Measurements from ENCODE around the gene COMMD1. TPM values are rescaled to one million over a fixed set of nuclear protein-coding genes. Genes with fewer than 3 reads are reported as not detected.
A peak's percentile ranks its signal among the peaks of the same experiment; 100 is the strongest.
"Not testable (repeated sequence)": the region's sequence is repeated elsewhere in the genome, so short reads cannot be mapped to it uniquely, and the experiment has no call there.

COMMD1 gene
- total RNA-seq, 1 donor from 2014 or later: 26.6 TPM

- Histone ChIP-seq H3K27ac (no peak overlapping the region), H3K4me1 (no peaks in the 10 kb centered on the region), H3K36me3 (no peaks in the 10 kb centered on the region), H3K27me3 (ENCODE audit: low read depth) (no peaks in the 10 kb centered on the region), H3K9me3 (no peaks in the 10 kb centered on the region), H3K4me3 (no peak overlapping the region)
- intact Hi-C loops (cut with DNase I): no loop called here
- DNase-seq (no peak), ATAC-seq (no peak)
- TF ChIP-seq CTCF (IDR thresholded peaks at IDR 0.05): no peak
Observed at GRCh38 chr2:62036229-62036628, 130.8 kb downstream of the COMMD1 start.

GRCh38 chr2:62036761-62037250 lies 131.3 kb downstream of the COMMD1 start:
- DNase-seq: no peak
- intact Hi-C loops (cut with DNase I): no loop called here

GRCh38 chr2:62038975-62039771 lies 133.7 kb downstream of the COMMD1 start:
- no peak for DNase-seq
- intact Hi-C loops (cut with DNase I): no loop called here
- peak; percentile 74 to 79 for ATAC-seq

More at GRCh38 chr2:62036761-62037250, 131.3 kb downstream of the COMMD1 start:
- H3K27ac ChIP-seq: no peak overlapping the region
- no peak for ATAC-seq
- no peak overlapping the region for H3K4me3 ChIP-seq
- TF ChIP-seq CTCF (IDR thresholded peaks at IDR 0.05): no peak
- H3K36me3 ChIP-seq: no peaks in the 10 kb centered on the region
- no peaks in the 10 kb centered on the region for H3K9me3 ChIP-seq
- H3K4me1 ChIP-seq: no peaks in the 10 kb centered on the region
- H3K27me3 ChIP-seq (ENCODE audit: low read depth): no peaks in the 10 kb centered on the region

GRCh38 chr2:62040926-62041325 lies 135.5 kb downstream of the COMMD1 start:
- DNase-seq: no peak
- Histone ChIP-seq H3K4me3 (no peak overlapping the region), H3K9me3 (no peaks in the 10 kb centered on the region), H3K4me1 (no peaks in the 10 kb centered on the region), H3K27ac (no peak overlapping the region), H3K27me3 (ENCODE audit: low read depth) (no peaks in the 10 kb centered on the region), H3K36me3 (no peaks in the 10 kb centered on the region)
- intact Hi-C loops (cut with DNase I): no loop called here
- no peak for TF ChIP-seq CTCF (IDR thresholded peaks at IDR 0.05)
- ATAC-seq: no peak

More at GRCh38 chr2:62038975-62039771, 133.7 kb downstream of the COMMD1 start:
- Histone ChIP-seq H3K4me3 (no peak overlapping the region), H3K27me3 (ENCODE audit: low read depth) (no peaks in the 10 kb centered on the region), H3K36me3 (no peaks in the 10 kb centered on the region), H3K4me1 (no peaks in the 10 kb centered on the region), H3K27ac (no peak overlapping the region), H3K9me3 (no peaks in the 10 kb centered on the region)
- TF ChIP-seq CTCF (IDR thresholded peaks at IDR 0.05): no peak

GRCh38 chr2:62041701-62042385 lies 136.4 kb downstream of the COMMD1 start:
- intact Hi-C loops (cut with DNase I); H3K4me1 ChIP-seq; ATAC-seq; DNase-seq; H3K4me3 ChIP-seq; H3K27ac ChIP-seq; H3K9me3 ChIP-seq; H3K36me3 ChIP-seq; H3K27me3 ChIP-seq (ENCODE audit: low read depth): not testable (repeated sequence)

- no peaks in the 10 kb centered on the region for H3K9me3 ChIP-seq
- no peak for TF ChIP-seq CTCF (IDR thresholded peaks at IDR 0.05)
- no peaks in the 10 kb centered on the region for H3K4me1 ChIP-seq
- intact Hi-C loops (cut with DNase I): no loop called here
- DNase-seq (no peak), ATAC-seq (peak in 1 of 2 donors; percentile 11)
- no peak overlapping the region for H3K4me3 ChIP-seq
- no peak overlapping the region for H3K27ac ChIP-seq
- no peaks in the 10 kb centered on the region for H3K36me3 ChIP-seq
- H3K27me3 ChIP-seq (ENCODE audit: low read depth): no peaks in the 10 kb centered on the region
Observed at GRCh38 chr2:62042400-62042799, 136.9 kb downstream of the COMMD1 start.
